Activated effector memory CD4-positive, alpha-beta T cell treated with Interleukin-2 at 50 U/mL for 16 hours (primary cell): ENCODE results near the gene DNAJC22.
"Not testable (repeated sequence)": the region's sequence is repeated elsewhere in the genome, so short reads cannot be mapped to it uniquely, and the experiment has no call there.

ENCODE experiments used
- DNase-seq: peaks from one replicate; pipeline ENCODE4 v3.0.0-alpha.2; 2020

DNAJC22 gene

GRCh38 chr12:49331380-49332222 lies 15.1 kb upstream of the DNAJC22 start:
- DNase-seq, result no peak

GRCh38 chr12:49332441-49332861 lies 14.2 kb upstream of the DNAJC22 start:
- DNase-seq, result no peak

GRCh38 chr12:49332891-49333371 lies 13.8 kb upstream of the DNAJC22 start:
- no peak for DNase-seq

GRCh38 chr12:49333778-49334177 lies 12.9 kb upstream of the DNAJC22 start:
- not testable (repeated sequence) for DNase-seq

- DNase-seq, result no peak
These were observed 12.5 kb upstream of the DNAJC22 start for GRCh38 chr12:49334226-49334625.

GRCh38 chr12:49334681-49335080 lies 12.0 kb upstream of the DNAJC22 start:
- DNase-seq, result no peak

GRCh38 chr12:49335118-49335954 lies 11.4 kb upstream of the DNAJC22 start:
- DNase-seq, result no peak

GRCh38 chr12:49335955-49336644 lies 10.6 kb upstream of the DNAJC22 start:
- DNase-seq, result no peak

GRCh38 chr12:49336645-49337584 lies 9.8 kb upstream of the DNAJC22 start, which contains the start of gene C1QL4:
TSS of gene C1QL4 (minus strand) at chr12:49337188. CDS start at chr12:49336477, 711 bp downstream.
- DNase-seq, result peak; percentile 82

- no peak for DNase-seq
These were observed 7.7 kb upstream of the DNAJC22 start for GRCh38 chr12:49338830-49339463.

GRCh38 chr12:49339464-49339861 lies 7.2 kb upstream of the DNAJC22 start:
- no peak for DNase-seq

- no peak for DNase-seq
These were observed 6.4 kb upstream of the DNAJC22 start for GRCh38 chr12:49340095-49340870.

- no peak for DNase-seq
These were observed 5.5 kb upstream of the DNAJC22 start for GRCh38 chr12:49340971-49341776.

GRCh38 chr12:49341777-49342065 lies 5.0 kb upstream of the DNAJC22 start:
- no peak for DNase-seq

GRCh38 chr12:49342066-49342913 lies 4.4 kb upstream of the DNAJC22 start:
- DNase-seq, result peak; percentile 51

GRCh38 chr12:49342914-49343731 lies 3.6 kb upstream of the DNAJC22 start:
- no peak for DNase-seq

GRCh38 chr12:49344486-49345050 lies 2.1 kb upstream of the DNAJC22 start:
- DNase-seq, result no peak
